Measurements from ENCODE around the gene RELL1. TPM values are rescaled to one million over a fixed set of nuclear protein-coding genes. Genes with fewer than 3 reads are reported as not detected.

RELL1 gene
- total and polyA plus RNA-seq, 4 donors: 1.8 to 47.4 (median 20.6) TPM

GRCh38 chr4:37733240-37733867, 47.2 kb upstream of the RELL1 start:
- H3K36me3 ChIP-seq (ENCODE audit: control insufficient read depth in 4 of 4, insufficient read depth in 4 of 4, low read length in 4 of 4): no peaks in the 10 kb centered on the region
- no peak for TF ChIP-seq CTCF (IDR thresholded peaks at IDR 0.05; ENCODE audit: control extremely low read depth, extremely low read depth)
- H3K4me1 ChIP-seq (ENCODE audit: control insufficient read depth in 5 of 5, insufficient read depth in 5 of 5, low read length in 5 of 5): peaks cover 0 to 6% (median 0%) of the 10 kb centered on the region in 5 donors
- H3K9me3 ChIP-seq (ENCODE audit: control insufficient read depth in 4 of 4, insufficient read depth in 3 of 4, low read length in 3 of 4): no peaks in the 10 kb centered on the region
- no peak overlapping the region for H3K27ac ChIP-seq (ENCODE audit: low read depth in 1 of 2, low read length in 1 of 2)
- H3K27me3 ChIP-seq (ENCODE audit: control insufficient read depth in 3 of 3, insufficient read depth in 3 of 3, low read length in 2 of 3): no peaks in the 10 kb centered on the region
- ATAC-seq (ENCODE audit: insufficient read depth, low FRiP score) (no peak), DNase-seq (no peak)
- H3K9ac ChIP-seq (ENCODE audit: insufficient read depth in 1 of 2, low read length in 2 of 2): no peak overlapping the region
- no peak overlapping the region for H3K4me3 ChIP-seq
- WGBS, 2 donors: 76 to 80% methylated on average over 6 of the region's 6 CpGs

GRCh38 chr4:37732526-37733186, 46.5 kb upstream of the RELL1 start:
- DNase-seq (no peak), ATAC-seq (ENCODE audit: insufficient read depth, low FRiP score) (no peak)
- Histone ChIP-seq H3K27me3 (ENCODE audit: control insufficient read depth in 3 of 3, insufficient read depth in 3 of 3, low read length in 2 of 3) (no peaks in the 10 kb centered on the region), H3K9me3 (ENCODE audit: control insufficient read depth in 4 of 4, insufficient read depth in 3 of 4, low read length in 3 of 4) (no peaks in the 10 kb centered on the region), H3K36me3 (ENCODE audit: control insufficient read depth in 4 of 4, insufficient read depth in 4 of 4, low read length in 4 of 4) (no peaks in the 10 kb centered on the region), H3K4me1 (ENCODE audit: control insufficient read depth in 5 of 5, insufficient read depth in 5 of 5, low read length in 5 of 5) (peaks cover 0 to 6% (median 0%) of the 10 kb centered on the region in 5 donors), H3K27ac (ENCODE audit: low read depth in 1 of 2, low read length in 1 of 2) (no peak overlapping the region), H3K4me3 (no peak overlapping the region), H3K9ac (ENCODE audit: insufficient read depth in 1 of 2, low read length in 2 of 2) (no peak overlapping the region)
- TF ChIP-seq CTCF (IDR thresholded peaks at IDR 0.05; ENCODE audit: control extremely low read depth, extremely low read depth): no peak
- WGBS, 2 donors: 96 to 99% methylated on average over 5 of the region's 5 CpGs

GRCh38 chr4:37729649-37730004, 43.5 kb upstream of the RELL1 start:
- Histone ChIP-seq H3K36me3 (ENCODE audit: control insufficient read depth in 4 of 4, insufficient read depth in 4 of 4, low read length in 4 of 4) (no peaks in the 10 kb centered on the region), H3K27ac (ENCODE audit: low read depth in 1 of 2, low read length in 1 of 2) (no peak overlapping the region), H3K4me1 (ENCODE audit: control insufficient read depth in 5 of 5, insufficient read depth in 5 of 5, low read length in 5 of 5) (peaks cover 0 to 6% (median 0%) of the 10 kb centered on the region in 5 donors), H3K27me3 (ENCODE audit: control insufficient read depth in 3 of 3, insufficient read depth in 3 of 3, low read length in 2 of 3) (no peaks in the 10 kb centered on the region), H3K9ac (ENCODE audit: insufficient read depth in 1 of 2, low read length in 2 of 2) (no peak overlapping the region), H3K4me3 (no peak overlapping the region), H3K9me3 (ENCODE audit: control insufficient read depth in 4 of 4, insufficient read depth in 3 of 4, low read length in 3 of 4) (no peaks in the 10 kb centered on the region)
- no peak for TF ChIP-seq CTCF (IDR thresholded peaks at IDR 0.05; ENCODE audit: control extremely low read depth, extremely low read depth)
- DNase-seq: no peak
- no peak for ATAC-seq (ENCODE audit: insufficient read depth, low FRiP score)
- 82 to 84% methylated on average over 2 of the region's 2 CpGs for WGBS, 2 donors

All from lung (tissue), 12 donors.